Kasumi-1 (cell line): ENCODE results near the gene LRRC73.
"Not testable (repeated sequence)": the region's sequence is repeated elsewhere in the genome, so short reads cannot be mapped to it uniquely, and the experiment has no call there.

Source experiments
- DNase-seq, 2 experiments: peaks; one replicate each; lab custom pipeline; 2025; lab: John Stamatoyannopoulos, UW

Gene LRRC73

DNA sequence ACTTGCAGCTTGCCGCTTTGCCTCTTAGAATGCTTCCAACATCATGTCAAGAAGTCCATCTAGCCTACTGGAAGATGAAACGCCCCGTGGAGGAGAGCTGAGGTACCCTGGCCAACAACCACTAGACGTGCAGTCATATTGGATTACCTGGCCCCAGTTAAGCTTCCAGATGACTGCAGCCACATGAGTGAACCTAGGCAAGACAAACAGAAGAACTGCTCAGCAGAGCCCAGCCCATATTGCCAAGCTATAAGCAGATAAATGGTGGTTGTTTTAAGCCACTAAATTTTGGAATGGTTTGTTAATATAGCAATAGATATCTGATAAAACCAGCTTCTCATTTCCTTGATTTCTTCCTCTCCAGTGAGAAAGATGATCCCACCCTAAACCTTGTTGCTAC is 50.1 kb downstream of the LRRC73 start:
- no peak for DNase-seq

DNA sequence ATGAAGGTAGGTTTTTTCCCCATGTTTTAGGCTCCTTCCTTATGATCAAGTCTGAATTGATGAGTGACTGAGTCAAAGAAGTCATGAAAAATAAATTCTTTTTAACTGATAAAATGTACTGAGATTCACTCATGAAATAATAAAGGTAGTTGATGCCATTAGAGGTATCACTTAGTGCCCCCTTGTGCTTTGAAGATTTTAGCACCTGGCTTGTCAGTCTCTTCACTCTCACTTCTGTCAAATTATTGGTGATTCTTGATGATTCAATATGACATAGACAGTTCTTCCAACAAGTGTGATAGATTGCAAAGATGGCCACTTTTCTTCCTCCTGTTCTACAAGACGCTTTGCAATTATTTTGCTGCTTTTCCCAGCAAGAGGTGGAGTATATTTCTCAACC is 50.6 kb downstream of the LRRC73 start:
- no peak for DNase-seq

DNA sequence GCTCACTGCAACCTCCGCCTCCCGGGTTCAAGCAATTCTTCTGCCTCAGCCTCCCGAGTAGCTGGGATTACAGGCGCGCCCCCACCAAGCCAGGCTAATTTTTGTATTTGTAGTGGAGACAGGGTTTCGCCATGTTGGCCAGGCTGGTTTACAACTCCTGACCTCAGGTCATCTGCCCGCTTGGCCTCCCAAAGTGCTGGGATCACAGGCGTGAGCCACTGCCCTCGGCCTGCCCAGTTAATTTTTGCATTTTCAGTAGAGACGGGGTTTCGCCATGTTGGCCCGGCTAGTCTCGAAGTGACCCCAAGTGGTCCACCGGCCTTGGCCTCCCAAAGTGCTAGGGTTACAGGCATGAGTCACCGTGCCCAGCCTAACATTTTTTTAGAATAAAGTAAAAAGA is 52.0 kb downstream of the LRRC73 start:
- DNase-seq: not testable (repeated sequence)

DNA sequence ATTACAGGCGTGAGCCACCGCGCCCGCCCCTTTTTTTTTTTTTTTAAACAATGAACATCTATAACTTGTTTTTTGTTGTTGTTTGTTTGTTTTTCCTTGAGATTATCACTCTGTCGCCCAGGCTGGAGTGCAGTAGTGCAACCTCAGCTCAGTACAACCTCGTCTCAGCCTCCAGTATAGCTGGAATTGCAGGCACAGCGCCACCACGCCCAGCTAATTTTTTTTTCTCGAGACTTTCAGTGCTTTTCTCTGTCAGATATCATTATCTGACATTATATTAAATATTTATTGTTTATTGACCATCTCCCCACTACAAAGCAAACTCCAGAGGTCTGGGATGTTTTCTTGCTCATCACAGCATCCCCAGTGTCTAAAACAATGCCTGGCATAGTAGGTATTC is 52.5 kb downstream of the LRRC73 start:
- peak; percentile 10 to 11 for DNase-seq
